Mucosa of gallbladder (tissue), 1 donor: ENCODE data around the gene RPL38. TPM values are rescaled to one million over a fixed set of nuclear protein-coding genes. Genes with fewer than 3 reads are reported as not detected.

Experiments
- DNase-seq: peaks from one replicate; pipeline ENCODE4 v3.0.0-alpha.2; 2020; ENCODE audit warnings: low spot score
- total RNA-seq: library from RNA; stranded (reverse); gene quantifications from one replicate; pipeline ENCODE4 v1.2.1, GENCODE V29; 2021
- donor health status: DM: no; HTN: no; CAD: no.

The RPL38 gene
- total RNA-seq, result 627 TPM

- peak; percentile 97 for DNase-seq
Observed at GRCh38 chr17:74203439-74204240, at the start of gene RPL38. Gene RPL38 (plus strand): TSS chr17:74203678. CDS start chr17:74203956, 278 bp downstream.

- DNase-seq, result no peak
Observed at GRCh38 chr17:74153821-74154430, 49.6 kb upstream of the RPL38 start.

GRCh38 chr17:74156878-74157277 lies 46.6 kb upstream of the RPL38 start:
- no peak for DNase-seq

GRCh38 chr17:74157366-74157765 lies 46.1 kb upstream of the RPL38 start:
- no peak for DNase-seq

GRCh38 chr17:74158761-74159160 lies 44.7 kb upstream of the RPL38 start:
- no peak for DNase-seq

GRCh38 chr17:74159226-74159840 lies 44.1 kb upstream of the RPL38 start:
- DNase-seq, result no peak

- no peak for DNase-seq
Observed at GRCh38 chr17:74160656-74161502, 42.6 kb upstream of the RPL38 start.

GRCh38 chr17:74161503-74161875 lies 42.0 kb upstream of the RPL38 start:
- DNase-seq, result no peak

GRCh38 chr17:74163271-74163821 lies 40.1 kb upstream of the RPL38 start:
- no peak for DNase-seq

GRCh38 chr17:74163836-74164235 lies 39.6 kb upstream of the RPL38 start:
- DNase-seq, result no peak

- no peak for DNase-seq
Observed at GRCh38 chr17:74164446-74165045, 38.9 kb upstream of the RPL38 start.

- no peak for DNase-seq
Observed at GRCh38 chr17:74165797-74166365, 37.6 kb upstream of the RPL38 start.

- DNase-seq, result no peak
Observed at GRCh38 chr17:74170924-74171323, 32.6 kb upstream of the RPL38 start.

GRCh38 chr17:74172700-74173099 lies 30.8 kb upstream of the RPL38 start:
- DNase-seq, result no peak

GRCh38 chr17:74176546-74177001 lies 26.9 kb upstream of the RPL38 start:
- peak; percentile 52 for DNase-seq

GRCh38 chr17:74177018-74177450 lies 26.4 kb upstream of the RPL38 start:
- DNase-seq, result no peak

GRCh38 chr17:74179576-74179975 lies 23.9 kb upstream of the RPL38 start:
- DNase-seq, result no peak

GRCh38 chr17:74180336-74180735 lies 23.1 kb upstream of the RPL38 start:
- no peak for DNase-seq

- DNase-seq, result no peak
Observed at GRCh38 chr17:74181341-74181740, 22.1 kb upstream of the RPL38 start.

- DNase-seq, result no peak
Observed at GRCh38 chr17:74182041-74182723, 21.3 kb upstream of the RPL38 start.
